LHCN-M2 (cell line): ENCODE measurements around the gene SYT11. TPM values are rescaled to one million over a fixed set of nuclear protein-coding genes. Genes with fewer than 3 reads are reported as not detected.
"Not testable (repeated sequence)": the region's sequence is repeated elsewhere in the genome, so short reads cannot be mapped to it uniquely, and the experiment has no call there.

Experiments
- DNase-seq: peaks from one replicate; pipeline ENCODE4 v3.0.0-alpha.2; 2012; ENCODE audit warnings: low read depth
- polyA plus RNA-seq: library from polyadenylated mRNA; unstranded; fragments of >200 nt; gene quantifications from one replicate; pipeline ENCODE4 v1.2.1, GENCODE V29; 2012; ENCODE audit warnings: missing spikeins
- total RNA-seq: library from RNA; depleted of rRNA; stranded (reverse); fragments of >200 nt; gene quantifications from 2 replicates; pipeline ENCODE4 v1.2.3, GENCODE V29; 2014; rRNA removed

The SYT11 gene
- 14.5 and 17.4 TPM in 2 replicates for total RNA-seq
- polyA plus RNA-seq: 11.1 TPM

GRCh38 chr1:155859234-155859829 lies at the start of gene SYT11:
TSS of gene SYT11 (plus strand) at chr1:155859567. CDS start at chr1:155859762, 195 bp downstream.
- DNase-seq: peak; percentile 94

- DNase-seq: no peak
Observed at GRCh38 chr1:155812878-155813277, 46.5 kb upstream of the SYT11 start.

GRCh38 chr1:155813672-155814071 lies 45.7 kb upstream of the SYT11 start:
- DNase-seq: no peak

- no peak for DNase-seq
Observed at GRCh38 chr1:155816351-155816750, 43.0 kb upstream of the SYT11 start.

GRCh38 chr1:155827450-155827849 lies 31.9 kb upstream of the SYT11 start:
- no peak for DNase-seq

GRCh38 chr1:155831279-155831976 lies 27.9 kb upstream of the SYT11 start:
- no peak for DNase-seq

GRCh38 chr1:155833665-155834295 lies 25.6 kb upstream of the SYT11 start:
- DNase-seq: no peak

GRCh38 chr1:155834296-155834926 lies 25.0 kb upstream of the SYT11 start:
- peak; percentile 50 for DNase-seq

- not testable (repeated sequence) for DNase-seq
Observed at GRCh38 chr1:155834927-155835399, 24.4 kb upstream of the SYT11 start.

GRCh38 chr1:155835548-155835947 lies 23.8 kb upstream of the SYT11 start:
- no peak for DNase-seq

GRCh38 chr1:155840386-155840785 lies 19.0 kb upstream of the SYT11 start:
- no peak for DNase-seq

- no peak for DNase-seq
Observed at GRCh38 chr1:155844860-155845421, 14.4 kb upstream of the SYT11 start.

- no peak for DNase-seq
Observed at GRCh38 chr1:155847823-155848529, 11.4 kb upstream of the SYT11 start.

- no peak for DNase-seq
Observed at GRCh38 chr1:155850345-155850744, 9.0 kb upstream of the SYT11 start.

- DNase-seq: no peak
Observed at GRCh38 chr1:155856257-155856974, 3.0 kb upstream of the SYT11 start.

GRCh38 chr1:155856975-155857930 lies 2.1 kb upstream of the SYT11 start, which contains the start of gene GON4L:
TSS of gene GON4L (minus strand) at chr1:155857214. CDS start at chr1:155853780, 3,434 bp downstream.
- peak; percentile 92 for DNase-seq

- DNase-seq: no peak
Observed at GRCh38 chr1:155858800-155859233, 550 bp upstream of the SYT11 start.

GRCh38 chr1:155859881-155860871 lies 809 bp downstream of the SYT11 start:
- DNase-seq: peak; percentile 68
